T-helper 1 cell (primary cell): Measurements from ENCODE around the gene LIMA1.
"Not testable (repeated sequence)": the region's sequence is repeated elsewhere in the genome, so short reads cannot be mapped to it uniquely, and the experiment has no call there.

ENCODE experiments used
- DNase-seq, 5 donors: peaks; one replicate each; pipeline ENCODE4 v3.0.0-alpha.2; 2012 to 2020

LIMA1 gene

DNA sequence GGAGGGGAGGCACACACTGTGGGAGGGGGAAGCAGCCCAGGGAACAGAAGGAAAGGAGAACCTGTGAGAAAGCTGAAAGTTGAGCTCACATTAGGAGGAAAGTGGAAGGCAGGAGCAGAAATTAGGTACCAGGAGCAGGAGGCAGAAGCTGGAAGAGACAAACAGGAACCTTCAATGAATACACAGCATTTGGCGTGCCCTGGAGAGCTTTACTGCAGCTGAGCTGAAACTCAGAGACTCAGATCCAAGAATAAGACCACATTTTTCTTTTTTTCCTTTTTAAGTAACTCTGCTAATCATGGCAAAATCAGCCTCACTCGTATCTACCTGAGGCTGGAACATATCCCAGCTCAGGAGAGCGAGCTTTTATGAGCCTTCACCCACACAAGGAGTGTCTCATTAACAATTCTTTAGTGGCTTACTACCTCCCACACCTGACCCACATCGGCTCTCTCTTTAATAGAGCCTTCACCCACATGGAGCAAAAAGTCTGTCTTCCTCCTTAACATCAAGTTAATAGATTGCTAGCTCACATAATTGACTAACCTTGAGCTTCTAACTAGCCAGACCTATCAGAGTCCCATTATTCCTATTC, 97.9 kb downstream of the LIMA1 start:
- DNase-seq: no peak

DNA sequence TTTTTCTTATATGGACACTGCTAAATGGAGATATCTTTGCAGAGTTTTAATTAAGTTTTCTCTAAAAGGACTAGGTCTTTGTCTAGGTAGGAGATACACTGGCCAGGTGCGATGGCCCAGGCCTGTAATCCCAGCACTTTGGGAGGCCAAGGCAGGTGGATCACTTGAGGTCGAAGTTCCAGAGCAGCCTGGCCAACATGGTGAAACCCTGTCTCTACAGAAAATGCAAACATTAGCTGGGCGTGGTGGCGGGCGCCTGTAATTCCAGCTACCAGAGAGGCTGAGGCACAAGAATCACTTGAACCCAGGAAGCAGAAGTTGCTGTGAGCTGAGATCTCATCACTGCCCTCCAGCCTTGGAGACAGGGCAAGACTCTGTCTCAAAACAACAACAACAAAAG, 99.1 kb downstream of the LIMA1 start:
- DNase-seq: no peak

- DNase-seq: no peak
These were observed 100.9 kb downstream of the LIMA1 start for GRCh38 chr12:50182461-50182860.

- no peak for DNase-seq
These were observed 101.6 kb downstream of the LIMA1 start for GRCh38 chr12:50181691-50182090.

DNA sequence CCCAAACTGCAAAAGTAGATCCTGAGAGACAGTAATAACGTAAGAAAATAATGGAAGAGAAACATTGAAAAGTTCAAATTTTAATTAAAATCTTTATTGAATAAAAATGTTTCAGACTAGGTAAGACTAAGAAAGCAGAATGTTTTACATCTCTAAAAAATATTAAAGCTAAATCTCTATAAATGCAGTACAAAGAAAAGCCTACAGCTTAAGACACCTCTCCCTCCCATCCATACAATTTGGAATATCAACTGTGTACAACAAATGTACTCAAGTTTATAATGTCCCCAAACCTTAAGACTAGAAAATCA, 107.6 kb downstream of the LIMA1 start:
- DNase-seq: no peak

- peak in 2 of 5 donors; percentile 15 to 40 for DNase-seq
These were observed 108.2 kb downstream of the LIMA1 start for GRCh38 chr12:50174971-50175715.

DNA sequence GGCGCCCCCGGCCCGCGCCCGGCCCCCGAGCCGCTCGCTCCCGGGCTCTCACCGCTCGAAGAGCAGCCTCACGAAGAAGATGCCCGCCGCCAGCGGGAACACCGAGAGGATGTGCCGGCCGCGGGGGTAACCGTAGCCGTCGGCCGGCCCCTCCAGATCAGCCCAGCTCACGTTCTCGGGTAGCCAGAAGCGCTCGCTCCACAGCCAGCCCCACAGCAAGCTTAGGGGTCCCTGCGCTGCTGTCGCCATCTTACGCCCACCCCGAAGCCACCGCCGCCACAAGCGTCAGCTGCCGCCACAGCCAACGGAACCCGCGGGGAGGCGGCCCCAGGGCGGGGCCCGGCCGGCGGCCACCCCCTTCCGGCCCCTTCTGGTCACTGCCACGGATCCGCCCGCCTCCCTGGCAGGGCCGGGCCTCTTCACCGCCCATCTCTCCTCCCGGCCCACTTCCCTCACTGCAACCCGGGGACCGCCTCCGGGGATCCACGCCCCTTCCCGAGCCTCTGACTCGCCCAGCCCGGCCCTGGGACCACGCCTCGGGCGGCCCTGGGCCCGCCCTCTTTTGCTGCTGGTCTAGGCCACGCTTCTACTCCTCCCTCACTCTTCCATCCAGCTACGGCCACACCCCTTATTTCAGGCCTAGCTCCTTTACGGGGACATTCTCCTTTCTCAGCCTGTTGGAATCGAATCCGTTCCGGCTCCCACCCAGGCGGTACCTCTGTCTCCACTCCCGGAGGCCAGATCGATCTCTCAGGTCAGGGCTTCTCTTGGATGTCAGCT, 116.1 kb downstream of the LIMA1 start, which contains the start of gene CERS5:
Gene CERS5 (minus strand): TSS at position 321 of the 780 bp plus-strand sequence. CDS start 72 bp downstream, at position 249.
- peak; percentile 94 to 99 (median 95) for DNase-seq

- peak in 1 of 5 donors; percentile 21 for DNase-seq
These were observed 116.6 kb downstream of the LIMA1 start for GRCh38 chr12:50166799-50167048.

GRCh38 chr12:50164963-50165362, 118.4 kb downstream of the LIMA1 start:
- DNase-seq: no peak

GRCh38 chr12:50162230-50162629, 121.1 kb downstream of the LIMA1 start:
- DNase-seq: no peak

DNA sequence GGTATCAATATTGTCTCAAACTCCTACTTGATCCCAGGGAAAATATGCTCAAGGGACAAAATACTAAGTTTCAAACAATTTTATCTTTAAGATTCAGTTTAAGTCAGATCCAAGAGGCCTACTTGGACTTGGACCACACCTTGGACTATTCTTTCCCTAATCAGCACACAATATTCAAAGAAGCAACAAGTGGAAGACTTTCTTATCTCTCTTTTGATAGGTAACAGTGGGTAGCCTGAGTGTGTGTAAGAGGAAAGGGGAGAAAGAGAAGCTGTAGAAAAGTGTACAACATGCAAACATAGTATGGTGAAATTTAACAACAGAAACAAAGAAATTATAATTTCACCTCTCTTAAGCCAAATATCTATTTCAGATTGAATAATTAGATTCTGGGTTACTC, 122.7 kb downstream of the LIMA1 start:
- DNase-seq: no peak

DNA sequence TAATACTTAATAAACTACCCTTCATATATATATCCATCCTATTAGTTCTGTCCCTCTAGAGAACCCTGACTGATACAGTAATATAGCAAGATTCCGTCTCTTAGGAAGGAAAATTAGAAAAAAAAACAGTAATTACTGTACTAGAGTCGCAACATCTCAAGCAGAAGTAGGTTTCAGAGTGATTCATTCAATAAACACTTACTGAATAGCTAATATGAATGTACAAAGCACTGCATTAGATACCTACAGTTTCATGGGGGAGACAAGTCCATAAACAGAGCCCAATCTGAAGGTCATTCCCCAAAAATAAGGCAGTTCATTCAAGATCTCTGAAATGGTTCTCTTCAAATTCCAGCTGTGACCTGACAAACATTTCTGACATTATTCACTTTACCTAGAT, 126.1 kb downstream of the LIMA1 start:
- no peak for DNase-seq

- no peak for DNase-seq
These were observed 126.7 kb downstream of the LIMA1 start for GRCh38 chr12:50156641-50157040.

GRCh38 chr12:50154947-50155346, 128.4 kb downstream of the LIMA1 start:
- DNase-seq: not testable (repeated sequence)

- no peak for DNase-seq
These were observed 132.2 kb downstream of the LIMA1 start for GRCh38 chr12:50151047-50151687.

DNA sequence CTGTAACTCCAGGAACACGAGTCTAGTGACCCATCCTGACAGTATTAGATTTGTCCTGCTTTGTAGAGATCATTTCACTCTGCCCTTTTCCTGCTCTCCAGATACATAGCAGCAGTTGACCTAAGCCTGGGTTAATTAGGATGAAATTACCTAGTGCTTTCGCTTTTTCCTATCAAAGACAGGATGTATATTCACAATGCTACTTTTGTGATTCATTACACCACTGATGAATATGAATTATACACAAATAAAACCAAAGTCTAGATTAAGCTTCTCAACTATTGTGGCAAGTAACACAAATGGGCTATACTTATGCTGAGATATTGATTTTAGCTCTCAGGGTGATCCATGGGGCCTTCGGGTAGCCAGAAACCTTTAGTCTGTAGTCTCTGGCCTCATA, 134.0 kb downstream of the LIMA1 start:
- peak in 1 of 5 donors; percentile 21 for DNase-seq

- DNase-seq: not testable (repeated sequence)
These were observed 135.3 kb downstream of the LIMA1 start for GRCh38 chr12:50148011-50148410.

GRCh38 chr12:50147281-50147680, 136.0 kb downstream of the LIMA1 start:
- no peak for DNase-seq

DNA sequence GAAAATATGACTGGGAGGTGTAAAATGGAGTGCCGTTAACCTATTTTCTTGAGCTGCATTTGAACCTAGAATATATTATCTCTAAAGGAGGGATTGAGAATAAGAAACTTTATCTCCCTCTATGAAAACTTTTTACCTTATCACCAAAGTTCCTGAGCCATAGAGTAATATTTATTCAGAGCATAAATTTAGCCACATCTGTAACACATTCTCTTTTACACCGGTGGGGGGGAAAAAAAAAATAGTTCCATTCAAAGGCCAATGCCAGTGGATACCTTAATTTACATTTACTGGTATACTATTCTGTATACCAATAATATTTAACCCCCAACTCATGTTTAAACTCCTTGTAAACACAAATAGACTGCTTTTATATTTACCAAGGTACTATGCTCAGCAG, 137.9 kb downstream of the LIMA1 start:
- DNase-seq: no peak

- DNase-seq: no peak
These were observed 140.3 kb downstream of the LIMA1 start for GRCh38 chr12:50142993-50143392.

DNA sequence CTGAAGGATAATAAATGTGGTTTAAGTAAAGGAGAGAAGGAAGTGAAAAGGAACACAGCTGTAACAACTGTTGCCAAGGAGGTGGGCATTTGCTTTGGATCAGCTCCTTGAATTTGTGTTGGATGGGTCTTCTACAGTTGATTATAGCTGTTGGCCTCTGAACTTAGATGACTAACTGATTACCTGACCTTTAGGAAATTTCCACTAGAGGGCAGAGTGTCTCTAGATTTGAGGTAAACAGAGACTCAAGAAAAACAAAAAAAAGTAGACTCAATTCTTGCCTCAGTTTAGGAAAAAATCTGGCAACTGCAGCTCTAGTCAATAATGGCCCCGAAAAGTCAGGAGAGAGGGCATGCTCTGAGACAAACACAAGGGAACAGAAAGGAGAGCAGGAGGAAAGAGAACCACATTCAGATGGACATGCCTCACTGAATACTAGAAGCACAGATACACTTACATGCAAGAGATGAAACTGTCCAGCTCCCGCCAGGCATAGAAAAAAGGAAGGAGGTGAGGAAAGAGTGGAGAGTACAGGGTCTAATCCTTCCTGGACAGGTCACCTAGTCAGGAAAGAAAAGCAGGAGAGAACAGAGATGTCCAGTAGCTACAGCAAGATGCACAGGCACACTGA, 150.7 kb downstream of the LIMA1 start:
- DNase-seq: no peak

- no peak for DNase-seq
These were observed 154.0 kb downstream of the LIMA1 start for GRCh38 chr12:50129290-50129689.

- DNase-seq: no peak
These were observed 155.8 kb downstream of the LIMA1 start for GRCh38 chr12:50127546-50127945.
